ENCODE results near the gene IVNS1ABP. TPM values are rescaled to one million over a fixed set of nuclear protein-coding genes. Genes with fewer than 3 reads are reported as not detected.

The IVNS1ABP gene
- total and polyA plus RNA-seq, 9 donors, result 31.2 to 73.9 (median 54.2) TPM

DNA sequence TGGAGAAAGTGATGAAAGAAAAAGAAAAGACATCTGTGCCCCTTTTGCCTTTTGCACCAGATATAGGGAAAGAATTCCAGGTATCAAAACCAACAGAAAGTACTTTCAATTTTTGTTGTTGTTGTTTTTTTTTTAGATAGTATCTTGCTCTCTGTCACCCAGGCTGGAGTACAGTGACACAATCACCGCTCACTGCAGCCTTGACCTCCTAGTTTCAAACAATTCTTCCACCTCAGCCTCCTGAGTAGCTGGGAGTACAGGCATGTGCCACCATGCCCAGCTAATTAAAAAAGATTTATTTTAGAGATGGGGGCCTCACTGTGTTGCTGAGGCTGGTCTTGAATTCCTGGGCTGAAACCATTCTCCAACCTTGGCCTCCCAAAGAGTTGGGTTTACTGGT is 31.3 kb upstream of the IVNS1ABP start:
- WGBS, 3 donors, result 89 to 94% (median 89%) methylated on average over 1 of the region's 1 CpG

DNA sequence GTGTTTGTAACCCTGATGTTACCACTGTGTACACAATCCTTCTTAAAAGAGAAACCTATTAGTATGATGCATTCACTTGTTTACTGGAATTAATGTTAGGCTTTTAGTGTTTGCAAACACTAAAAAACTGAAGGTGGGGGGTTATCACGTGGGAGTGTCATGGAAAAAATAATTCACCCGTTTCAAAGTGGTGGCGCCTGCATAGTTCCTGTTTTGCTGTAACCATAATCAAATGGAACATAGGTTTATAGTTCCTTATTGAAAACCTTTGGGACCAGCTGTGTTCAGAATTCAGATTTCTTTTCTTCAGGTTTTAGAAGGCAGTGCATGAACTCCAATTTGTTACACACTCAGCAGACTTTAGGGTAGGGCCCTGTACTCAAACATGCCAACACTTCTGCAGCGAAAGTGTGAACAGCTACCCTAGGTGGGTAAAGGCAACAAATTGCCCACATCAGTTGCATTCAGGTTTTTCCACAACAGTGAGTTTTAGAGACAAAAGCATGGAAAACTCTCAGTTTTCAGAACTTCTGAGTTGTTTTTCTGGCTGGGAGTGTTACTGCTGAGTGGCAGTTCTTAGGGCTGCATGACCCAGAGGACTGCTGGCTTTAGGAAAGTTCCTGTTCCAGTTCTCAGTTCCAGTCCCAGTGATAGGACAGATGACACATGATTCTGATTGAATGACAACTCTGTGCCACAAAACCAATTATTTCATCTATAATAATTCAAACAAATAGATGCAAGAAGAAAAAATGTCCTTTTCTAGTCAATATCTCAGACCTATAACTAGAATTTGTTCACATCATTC is 29.1 kb upstream of the IVNS1ABP start:
- Histone ChIP-seq H3K27me3 (no peaks in the 10 kb centered on the region), H3K36me3 (no peaks in the 10 kb centered on the region), H3K4me1 (ENCODE audit: insufficient read depth) (peaks cover 5% of the 10 kb centered on the region), H3K27ac (no peak overlapping the region), H3K9me3 (no peaks in the 10 kb centered on the region), H3K4me3 (no peak overlapping the region)
- TF ChIP-seq, protein P1, sequence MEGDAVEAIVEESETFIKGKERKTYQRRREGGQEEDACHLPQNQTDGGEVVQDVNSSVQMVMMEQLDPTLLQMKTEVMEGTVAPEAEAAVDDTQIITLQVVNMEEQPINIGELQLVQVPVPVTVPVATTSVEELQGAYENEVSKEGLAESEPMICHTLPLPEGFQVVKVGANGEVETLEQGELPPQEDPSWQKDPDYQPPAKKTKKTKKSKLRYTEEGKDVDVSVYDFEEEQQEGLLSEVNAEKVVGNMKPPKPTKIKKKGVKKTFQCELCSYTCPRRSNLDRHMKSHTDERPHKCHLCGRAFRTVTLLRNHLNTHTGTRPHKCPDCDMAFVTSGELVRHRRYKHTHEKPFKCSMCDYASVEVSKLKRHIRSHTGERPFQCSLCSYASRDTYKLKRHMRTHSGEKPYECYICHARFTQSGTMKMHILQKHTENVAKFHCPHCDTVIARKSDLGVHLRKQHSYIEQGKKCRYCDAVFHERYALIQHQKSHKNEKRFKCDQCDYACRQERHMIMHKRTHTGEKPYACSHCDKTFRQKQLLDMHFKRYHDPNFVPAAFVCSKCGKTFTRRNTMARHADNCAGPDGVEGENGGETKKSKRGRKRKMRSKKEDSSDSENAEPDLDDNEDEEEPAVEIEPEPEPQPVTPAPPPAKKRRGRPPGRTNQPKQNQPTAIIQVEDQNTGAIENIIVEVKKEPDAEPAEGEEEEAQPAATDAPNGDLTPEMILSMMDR (IDR thresholded peaks at IDR 0.05), result no peak
- TF ChIP-seq EP300 (IDR thresholded peaks at IDR 0.05) (no peak), POLR2A (IDR thresholded peaks at IDR 0.05) (no peak)
- 54 to 66% (median 62%) methylated on average over 4 of the region's 4 CpGs for WGBS, 3 donors
- no peak for DNase-seq
- intact Hi-C loops (cut with DNase I), result no loop called here

More for the DNA sequence above, 31.3 kb upstream of the IVNS1ABP start:
- Histone ChIP-seq H3K27ac (no peak overlapping the region), H3K27me3 (no peaks in the 10 kb centered on the region), H3K4me3 (no peak overlapping the region), H3K4me1 (ENCODE audit: insufficient read depth) (peaks cover 7% of the 10 kb centered on the region), H3K36me3 (no peaks in the 10 kb centered on the region), H3K9me3 (no peaks in the 10 kb centered on the region)
- intact Hi-C loops (cut with DNase I), result no loop called here
- DNase-seq, result no peak
- TF ChIP-seq EP300 (IDR thresholded peaks at IDR 0.05), result no peak
- TF ChIP-seq, protein P1 (IDR thresholded peaks at IDR 0.05), result no peak
- no peak for TF ChIP-seq POLR2A (IDR thresholded peaks at IDR 0.05)

DNA sequence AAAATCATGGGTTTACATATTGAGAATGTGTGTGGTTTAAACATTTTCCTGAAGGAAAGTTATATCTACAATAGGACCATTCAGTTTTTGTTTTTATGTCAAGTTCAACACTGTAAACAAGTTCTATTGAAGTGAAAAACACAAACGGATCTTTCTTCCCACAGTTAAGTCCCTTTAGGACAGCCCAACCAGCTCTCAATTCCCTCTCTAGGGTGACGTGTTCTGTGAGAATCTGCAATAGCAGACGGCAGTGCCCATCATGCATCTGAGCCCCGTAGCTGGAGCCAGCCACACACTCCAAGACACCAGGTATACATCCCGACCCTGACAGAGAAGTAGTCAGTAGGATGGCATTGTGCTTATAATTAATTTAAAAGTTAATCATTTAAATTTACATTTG is 26.3 kb upstream of the IVNS1ABP start:
- WGBS, 3 donors, result 12 to 37% (median 19%) methylated on average over 5 of the region's 5 CpGs
- no peak for DNase-seq
- intact Hi-C loops (cut with DNase I), result no loop called here
- Histone ChIP-seq H3K27ac (peak overlapping the region in 1 of 2 donors; percentile 1), H3K4me3 (no peak overlapping the region), H3K9me3 (no peaks in the 10 kb centered on the region), H3K27me3 (no peaks in the 10 kb centered on the region), H3K36me3 (no peaks in the 10 kb centered on the region), H3K4me1 (ENCODE audit: insufficient read depth) (peaks cover 8% of the 10 kb centered on the region)
- TF ChIP-seq POLR2A (IDR thresholded peaks at IDR 0.05), result no peak
- TF ChIP-seq, protein P1 (IDR thresholded peaks at IDR 0.05), result no peak
- no peak for TF ChIP-seq EP300 (IDR thresholded peaks at IDR 0.05)

DNA sequence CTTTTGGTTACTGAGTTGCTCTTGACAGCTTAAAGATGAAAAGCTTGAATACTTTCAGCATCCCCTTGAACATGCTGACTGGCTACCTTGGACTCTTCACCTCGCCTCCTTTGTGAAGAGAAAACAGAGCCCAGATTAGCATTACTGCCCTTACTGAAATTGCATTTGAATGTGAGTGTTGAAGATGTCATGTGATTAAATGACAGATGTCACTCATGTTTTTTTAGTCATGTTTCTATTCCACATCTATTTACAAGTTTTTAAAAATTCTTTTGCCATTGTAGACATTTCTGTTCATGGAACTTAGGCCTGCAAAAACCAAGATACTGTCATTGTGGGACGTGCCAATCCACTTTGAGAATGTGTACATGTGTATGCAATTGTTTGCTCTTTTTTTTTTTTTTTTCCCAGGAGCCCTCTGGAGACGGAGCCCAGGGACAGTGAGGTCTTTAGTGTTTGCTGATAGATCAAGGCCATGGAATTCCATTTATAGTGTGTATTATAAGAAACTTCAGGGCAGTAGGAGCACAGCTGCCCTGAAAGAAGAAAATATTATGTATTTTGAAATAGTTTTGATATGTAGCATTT is 25.7 kb upstream of the IVNS1ABP start:
- Histone ChIP-seq H3K36me3 (no peaks in the 10 kb centered on the region), H3K9me3 (no peaks in the 10 kb centered on the region), H3K27me3 (no peaks in the 10 kb centered on the region), H3K4me1 (ENCODE audit: insufficient read depth) (peaks cover 8% of the 10 kb centered on the region), H3K27ac (peak overlapping the region in 1 of 2 donors; percentile 1), H3K4me3 (no peak overlapping the region)
- intact Hi-C loops (cut with DNase I), result no loop called here
- DNase-seq, result no peak
- TF ChIP-seq EP300 (IDR thresholded peaks at IDR 0.05), result no peak
- TF ChIP-seq, protein P1 (IDR thresholded peaks at IDR 0.05), result no peak
- no peak for TF ChIP-seq POLR2A (IDR thresholded peaks at IDR 0.05)
- WGBS, 3 donors, result 37 to 51% (median 44%) methylated on average over 3 of the region's 3 CpGs
